Stomach (tissue), 4 donors: ENCODE data around the gene ZNF648.

ENCODE experiments used
- CTCF ChIP-seq, 7 experiments: fragments of 450-650 bp in 4 of 7; fragments of 200-600 bp in 3 of 7; sonication (generic) in 3 of 7; IDR thresholded peaks; one replicate each; pipeline ENCODE4 v1.5.1; 2016 to 2019; ENCODE audit warnings: antibody characterized with exemption in 7 of 7, control low read depth in 2 of 7, mild to moderate bottlenecking in 1 of 7
- EP300 ChIP-seq: sonication (generic); formaldehyde crosslinking; IDR thresholded peaks from one replicate; pipeline ENCODE4 v1.6.1; 2017; ENCODE audit warnings: antibody characterized with exemption
- POLR2A ChIP-seq, 4 donors: fragments of 450-650 bp; IDR thresholded peaks; one replicate each; pipeline ENCODE4 v1.6.1; 2016; ENCODE audit warnings: antibody characterized with exemption in 4 of 4, control low read depth in 2 of 4, mild to moderate bottlenecking in 1 of 4, moderate library complexity in 1 of 4
- POLR2AphosphoS5 ChIP-seq, 3 donors: sonication (generic); formaldehyde crosslinking; IDR thresholded peaks; one replicate each; pipeline ENCODE4 v1.6.1; 2016; ENCODE audit warnings: antibody characterized with exemption in 3 of 3

- TF ChIP-seq CTCF (IDR thresholded peaks at IDR 0.05) (peak in 5 of 7 experiments; percentile 16 to 69 (median 40)), POLR2A (IDR thresholded peaks at IDR 0.05) (no peak), EP300 (no peak), POLR2AphosphoS5 (IDR thresholded peaks at IDR 0.05) (no peak)
These were observed 7.5 kb upstream of the ZNF648 start for GRCh38 chr1:182069028-182069466.
